Epithelial cell of prostate (primary cell): ENCODE results near the gene CDA.

Experiments
- DNase-seq: peaks from one replicate; pipeline ENCODE4 v3.0.0-alpha.2; 2011; ENCODE audit warnings: low read depth, low spot score
- H3K27ac ChIP-seq: fragments of 450-650 bp; 2 replicates; pipeline ENCODE4 v1.5.1; 2017; ENCODE audit warnings: mild to moderate bottlenecking

CDA gene

GRCh38 chr1:20588634-20589225 lies at the start of gene CDA:
Gene CDA, plus strand, starts transcription at chr1:20589097. Its CDS starts 33 bp downstream, at chr1:20589130.
- peak; percentile 78 for DNase-seq
- peak within 1 kb of the TSS; percentile 75 for H3K27ac ChIP-seq

- DNase-seq: no peak
- H3K27ac ChIP-seq: no peak overlapping the region
Observed at GRCh38 chr1:20540281-20540680, 48.6 kb upstream of the CDA start.

- no peak for DNase-seq
- no peak overlapping the region for H3K27ac ChIP-seq
Observed at GRCh38 chr1:20546637-20547036, 42.3 kb upstream of the CDA start.

- H3K27ac ChIP-seq: no peak overlapping the region
- DNase-seq: no peak
Observed at GRCh38 chr1:20551161-20551560, 37.7 kb upstream of the CDA start.

- no peak for DNase-seq
- no peak within 1 kb of the TSS for H3K27ac ChIP-seq
Observed at GRCh38 chr1:20551945-20552727, 36.8 kb upstream of the CDA start, which contains the start of gene FAM43B. Gene FAM43B, plus strand, starts transcription at chr1:20552573. Its CDS starts 401 bp downstream, at chr1:20552974.

- DNase-seq: no peak
- H3K27ac ChIP-seq: no peak overlapping the region
Observed at GRCh38 chr1:20552728-20553445, 36.0 kb upstream of the CDA start.

- no peak for DNase-seq
Observed at GRCh38 chr1:20555025-20555757, 33.7 kb upstream of the CDA start.

GRCh38 chr1:20555758-20556120 lies 33.2 kb upstream of the CDA start:
- no peak overlapping the region for H3K27ac ChIP-seq

More at GRCh38 chr1:20555025-20555757, 33.7 kb upstream of the CDA start:
- no peak overlapping the region for H3K27ac ChIP-seq

GRCh38 chr1:20558191-20558590 lies 30.7 kb upstream of the CDA start:
- no peak for DNase-seq
- no peak overlapping the region for H3K27ac ChIP-seq

More at GRCh38 chr1:20555758-20556120, 33.2 kb upstream of the CDA start:
- DNase-seq: no peak

- no peak for DNase-seq
- no peak overlapping the region for H3K27ac ChIP-seq
Observed at GRCh38 chr1:20560966-20561365, 27.9 kb upstream of the CDA start.

- DNase-seq: no peak
- H3K27ac ChIP-seq: no peak overlapping the region
Observed at GRCh38 chr1:20565234-20565633, 23.7 kb upstream of the CDA start.

- H3K27ac ChIP-seq: no peak overlapping the region
- DNase-seq: no peak
Observed at GRCh38 chr1:20569523-20570098, 19.3 kb upstream of the CDA start.

GRCh38 chr1:20571427-20571826 lies 17.5 kb upstream of the CDA start:
- no peak for DNase-seq
- no peak overlapping the region for H3K27ac ChIP-seq

- H3K27ac ChIP-seq: no peak overlapping the region
- DNase-seq: no peak
Observed at GRCh38 chr1:20573987-20574386, 14.9 kb upstream of the CDA start.

GRCh38 chr1:20574686-20575540 lies 14.0 kb upstream of the CDA start:
- H3K27ac ChIP-seq: no peak overlapping the region
- no peak for DNase-seq

GRCh38 chr1:20575541-20576336 lies 13.2 kb upstream of the CDA start:
- no peak for DNase-seq
- no peak overlapping the region for H3K27ac ChIP-seq

- H3K27ac ChIP-seq: peak overlapping the region; percentile 56
- DNase-seq: no peak
Observed at GRCh38 chr1:20578062-20578461, 10.8 kb upstream of the CDA start.

- H3K27ac ChIP-seq: peak overlapping the region; percentile 56
- DNase-seq: no peak
Observed at GRCh38 chr1:20578721-20579395, 10.0 kb upstream of the CDA start.
